Kidney epithelial cell (primary cell): ENCODE measurements around the gene FAM117B. TPM values are rescaled to one million over a fixed set of nuclear protein-coding genes. Genes with fewer than 3 reads are reported as not detected.

Experiments used
- DNase-seq: peaks from one replicate; pipeline ENCODE4 v3.0.0-alpha.2; 2010; ENCODE audit warnings: low read depth
- H3K27me3 ChIP-seq: 2 replicates; pipeline ENCODE4 v1.6.0; 2011; ENCODE audit warnings: low read length; ENCODE audit not compliant: control insufficient read depth, insufficient read depth
- H3K36me3 ChIP-seq: 2 replicates; pipeline ENCODE4 v1.5.1; 2011; ENCODE audit warnings: low read length; ENCODE audit not compliant: control insufficient read depth, insufficient read depth
- H3K4me3 ChIP-seq: 2 replicates; pipeline ENCODE4 v1.5.1; 2011; ENCODE audit warnings: low read depth, mild to moderate bottlenecking, control low read depth, low read length
- CTCF ChIP-seq: IDR thresholded peaks from 2 replicates; pipeline ENCODE4 v1.5.1; 2011; ENCODE audit warnings: mild to moderate bottlenecking, moderate library complexity, low read length, control low read depth, inconsistent platforms; ENCODE audit not compliant: insufficient read depth, poor library complexity, severe bottlenecking
- total RNA-seq: library from RNA; depleted of rRNA; stranded (reverse); fragments of >200 nt; gene quantifications from 2 replicates; pipeline ENCODE4 v1.2.3, GENCODE V29; 2015

The FAM117B gene
- total RNA-seq, 1 donor from 2014 or later: 6.7 TPM

- H3K4me3 ChIP-seq: no peak overlapping the region
- no peak for TF ChIP-seq CTCF
- DNase-seq: no peak
These were observed 34.9 kb upstream of the FAM117B start for GRCh38 chr2:202599911-202600310.

GRCh38 chr2:202604699-202605098 is 30.1 kb upstream of the FAM117B start:
- H3K4me3 ChIP-seq: no peak overlapping the region
- DNase-seq: no peak
- no peaks in the 10 kb centered on the region for H3K27me3 ChIP-seq
- TF ChIP-seq CTCF: no peak
- no peaks in the 10 kb centered on the region for H3K36me3 ChIP-seq

More at GRCh38 chr2:202599911-202600310, 34.9 kb upstream of the FAM117B start:
- no peaks in the 10 kb centered on the region for H3K36me3 ChIP-seq
- H3K27me3 ChIP-seq: no peaks in the 10 kb centered on the region

- Histone ChIP-seq H3K36me3 (no peaks in the 10 kb centered on the region), H3K4me3 (no peak overlapping the region), H3K27me3 (no peaks in the 10 kb centered on the region)
- no peak for DNase-seq
- no peak for TF ChIP-seq CTCF
These were observed 29.6 kb upstream of the FAM117B start for GRCh38 chr2:202605174-202605573.

GRCh38 chr2:202608142-202608852 is 26.5 kb upstream of the FAM117B start:
- no peak overlapping the region for H3K4me3 ChIP-seq
- no peaks in the 10 kb centered on the region for H3K27me3 ChIP-seq
- no peaks in the 10 kb centered on the region for H3K36me3 ChIP-seq
- no peak for DNase-seq
- no peak for TF ChIP-seq CTCF

GRCh38 chr2:202609381-202610145 is 25.2 kb upstream of the FAM117B start:
- no peak for DNase-seq
- TF ChIP-seq CTCF: no peak
- Histone ChIP-seq H3K36me3 (no peaks in the 10 kb centered on the region), H3K27me3 (no peaks in the 10 kb centered on the region), H3K4me3 (no peak overlapping the region)
